Liver (tissue), 9 donors: ENCODE data around the gene PLCB4. TPM values are rescaled to one million over a fixed set of nuclear protein-coding genes. Genes with fewer than 3 reads are reported as not detected.

Source experiments
- DNase-seq: peaks from one replicate; pipeline ENCODE4 v3.0.0-alpha.2; 2017; ENCODE audit warnings: low spot score
- H3K27ac ChIP-seq, 2 donors: one replicate each; pipeline ENCODE4 v1.7.0; 2013; ENCODE audit warnings: inconsistent platforms in 2 of 2, low read length in 2 of 2, control low read depth in 1 of 2, low read depth in 1 of 2, mild to moderate bottlenecking in 1 of 2
- H3K27me3 ChIP-seq, 4 donors: one replicate each; pipeline versions ENCODE4 v1.6.1 to v1.7.0; 2013; ENCODE audit warnings: low read length in 3 of 4, inconsistent platforms in 1 of 4, mild to moderate bottlenecking in 1 of 4, moderate library complexity in 1 of 4; ENCODE audit not compliant: control insufficient read depth in 4 of 4, insufficient read depth in 4 of 4
- H3K36me3 ChIP-seq, 4 donors: one replicate each; pipeline versions ENCODE4 v1.6.1 to v1.7.0; 2013; ENCODE audit warnings: low read length in 3 of 4, mild to moderate bottlenecking in 3 of 4, low read depth in 1 of 4, moderate library complexity in 1 of 4; ENCODE audit not compliant: control insufficient read depth in 4 of 4, insufficient read depth in 3 of 4
- H3K4me1 ChIP-seq, 4 donors: one replicate each; pipeline versions ENCODE4 v1.6.1 to v1.7.0; 2013; ENCODE audit warnings: low read length in 3 of 4, mild to moderate bottlenecking in 3 of 4, moderate library complexity in 1 of 4; ENCODE audit not compliant: control insufficient read depth in 4 of 4, insufficient read depth in 4 of 4
- H3K4me3 ChIP-seq, 3 donors: one replicate each; pipeline versions ENCODE4 v1.6.1 to v1.7.0; 2013; ENCODE audit warnings: low read length in 3 of 3, control low read depth in 1 of 3, low read depth in 1 of 3, mild to moderate bottlenecking in 1 of 3
- H3K9ac ChIP-seq, 2 donors: one replicate each; pipeline ENCODE4 v1.7.0; 2013; ENCODE audit warnings: low read length in 2 of 2, mild to moderate bottlenecking in 2 of 2, moderate library complexity in 2 of 2, control low read depth in 1 of 2, low read depth in 1 of 2
- H3K9me3 ChIP-seq, 4 donors: one replicate each; pipeline versions ENCODE4 v1.6.1 to v1.7.0; 2013; ENCODE audit warnings: low read length in 3 of 4; ENCODE audit not compliant: control insufficient read depth in 4 of 4
- EGR1 ChIP-seq, 2 donors: IDR thresholded peaks; 2 replicates each; pipeline ENCODE4 v1.6.1; 2016 to 2018; ENCODE audit warnings: antibody characterized with exemption in 2 of 2, low read depth in 2 of 2
- FOXA1 ChIP-seq: IDR thresholded peaks from 2 replicates; pipeline ENCODE4 v1.6.1; 2016; ENCODE audit warnings: antibody characterized with exemption
- FOXA2 ChIP-seq: IDR thresholded peaks from 2 replicates; pipeline ENCODE4 v1.6.1; 2016; ENCODE audit warnings: antibody characterized with exemption
- GABPA ChIP-seq, 2 donors: IDR thresholded peaks in 1 of 2; conservative IDR thresholded peaks in 1 of 2; 2 replicates each; pipeline ENCODE4 v1.6.1; 2016; ENCODE audit warnings: antibody characterized with exemption in 2 of 2, mild to moderate bottlenecking in 1 of 2, moderate library complexity in 1 of 2
- HNF4A ChIP-seq, 2 donors: conservative IDR thresholded peaks; 2 replicates each; pipeline ENCODE4 v1.6.1; 2016; ENCODE audit warnings: antibody characterized with exemption in 2 of 2, mild to moderate bottlenecking in 2 of 2
- HNF4G ChIP-seq: IDR thresholded peaks from 2 replicates; pipeline ENCODE4 v1.6.1; 2016; ENCODE audit warnings: antibody characterized with exemption
- MAX ChIP-seq: IDR thresholded peaks from 2 replicates; pipeline ENCODE4 v1.6.1; 2016; ENCODE audit warnings: antibody characterized with exemption
- NR2F2 ChIP-seq: IDR thresholded peaks from 2 replicates; pipeline ENCODE4 v1.6.1; 2016; ENCODE audit warnings: antibody characterized with exemption
- RAD21 ChIP-seq, 2 donors: IDR thresholded peaks; 2 replicates each; pipeline ENCODE4 v1.6.1; 2016; ENCODE audit warnings: antibody characterized with exemption in 2 of 2, mild to moderate bottlenecking in 2 of 2
- RXRA ChIP-seq, 2 donors: IDR thresholded peaks; 2 replicates each; pipeline ENCODE4 v1.6.1; 2017 to 2018; ENCODE audit warnings: antibody characterized with exemption in 2 of 2, mild to moderate bottlenecking in 1 of 2
- SP1 ChIP-seq: IDR thresholded peaks from 2 replicates; pipeline ENCODE4 v1.6.1; 2018; ENCODE audit warnings: antibody characterized with exemption, mild to moderate bottlenecking
- TAF1 ChIP-seq: conservative IDR thresholded peaks from 2 replicates; pipeline ENCODE4 v1.6.1; 2016; ENCODE audit warnings: antibody characterized with exemption, mild to moderate bottlenecking
- YY1 ChIP-seq: IDR thresholded peaks from 2 replicates; pipeline ENCODE4 v1.6.1; 2016; ENCODE audit warnings: antibody characterized with exemption, mild to moderate bottlenecking
- WGBS: extraction: QIAGEN DNeasy Blood & Tissue Kit; methylation state at CpG from one replicate; pipeline ENCODE4 v1.1.7; 2013; 5-methylcytosine and 5-hydroxymethylcytosine counted together
- polyA plus RNA-seq, 2 donors: library from polyadenylated mRNA; stranded (reverse) in 1 of 2; unstranded in 1 of 2; fragments of 200-250 nt in 1 of 2; fragments of >200 nt in 1 of 2; fragmentation: Nextera tagmentation in 1 of 2; extraction: Ambion mirVana in 1 of 2; gene quantifications; one replicate each; pipeline versions ENCODE4 v1.2.1 to v1.2.3, GENCODE V29; 2013 to 2015
- total RNA-seq, 2 donors: library from RNA; depleted of rRNA; stranded (reverse); fragments of >200 nt; gene quantifications; one replicate each; pipeline ENCODE4 v1.2.3, GENCODE V29; 2014
- TF ChIP-seq, protein P1 (sequence below): IDR thresholded peaks from 2 replicates; pipeline ENCODE4 v1.6.1; 2016; ENCODE audit warnings: antibody characterized with exemption, mild to moderate bottlenecking
- TF ChIP-seq, protein P2 (sequence below): IDR thresholded peaks from 2 replicates; pipeline ENCODE4 v1.6.1; 2016; ENCODE audit warnings: antibody characterized with exemption
- TF ChIP-seq, protein P3 (sequence below): fragments of 150-350 bp; IDR thresholded peaks from 2 replicates; pipeline ENCODE4 v1.5.1; 2017; ENCODE audit warnings: improper control_type of control experiment, low read depth, low read length; ENCODE audit not compliant: missing input control
- TF ChIP-seq, protein P4 (sequence below): IDR thresholded peaks from 2 replicates; pipeline ENCODE4 v1.6.1; 2016; ENCODE audit warnings: antibody characterized with exemption
- donor health status: healthy.
- donor health status: healthy.
- donor health status: healthy.
- donor health status: healthy.
- donor health status: healthy.

PLCB4 gene
- total and polyA plus RNA-seq, 4 donors, result 0.14 to 0.67 (median 0.30) TPM

DNA sequence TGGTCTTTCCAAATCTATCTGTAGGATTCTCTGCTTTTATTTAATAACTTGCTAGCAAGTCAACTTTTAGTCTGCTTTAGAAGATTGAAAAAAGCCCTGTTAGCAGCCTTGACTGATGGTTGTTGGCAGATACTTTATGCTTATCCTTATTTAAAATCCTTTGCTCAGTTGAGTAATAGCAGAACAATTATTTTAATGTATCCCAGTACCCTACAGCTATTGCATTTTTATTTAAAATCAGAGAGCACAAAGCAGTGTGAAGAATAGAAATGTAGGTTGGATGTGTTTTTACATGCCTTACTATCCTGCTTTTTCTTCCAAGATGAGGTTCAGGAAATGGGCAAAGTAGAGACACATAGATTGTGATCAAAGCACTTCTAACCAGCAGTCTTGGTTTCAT is 298.4 kb downstream of the PLCB4 start:
- Histone ChIP-seq H3K9ac (no peak overlapping the region), H3K9me3 (no peaks in the 10 kb centered on the region), H3K4me1 (no peaks in the 10 kb centered on the region), H3K4me3 (no peak overlapping the region), H3K27ac (no peak overlapping the region), H3K36me3 (no peaks in the 10 kb centered on the region), H3K27me3 (no peaks in the 10 kb centered on the region)
- no peak for DNase-seq
- TF ChIP-seq NR2F2, result no peak
- TF ChIP-seq GABPA (IDR thresholded peaks at IDR 0.05 in 1 of 2, conservative IDR thresholded peaks at IDR 0.05 in 1 of 2), result no peak
- TF ChIP-seq FOXA1, result no peak
- TF ChIP-seq, protein P1, sequence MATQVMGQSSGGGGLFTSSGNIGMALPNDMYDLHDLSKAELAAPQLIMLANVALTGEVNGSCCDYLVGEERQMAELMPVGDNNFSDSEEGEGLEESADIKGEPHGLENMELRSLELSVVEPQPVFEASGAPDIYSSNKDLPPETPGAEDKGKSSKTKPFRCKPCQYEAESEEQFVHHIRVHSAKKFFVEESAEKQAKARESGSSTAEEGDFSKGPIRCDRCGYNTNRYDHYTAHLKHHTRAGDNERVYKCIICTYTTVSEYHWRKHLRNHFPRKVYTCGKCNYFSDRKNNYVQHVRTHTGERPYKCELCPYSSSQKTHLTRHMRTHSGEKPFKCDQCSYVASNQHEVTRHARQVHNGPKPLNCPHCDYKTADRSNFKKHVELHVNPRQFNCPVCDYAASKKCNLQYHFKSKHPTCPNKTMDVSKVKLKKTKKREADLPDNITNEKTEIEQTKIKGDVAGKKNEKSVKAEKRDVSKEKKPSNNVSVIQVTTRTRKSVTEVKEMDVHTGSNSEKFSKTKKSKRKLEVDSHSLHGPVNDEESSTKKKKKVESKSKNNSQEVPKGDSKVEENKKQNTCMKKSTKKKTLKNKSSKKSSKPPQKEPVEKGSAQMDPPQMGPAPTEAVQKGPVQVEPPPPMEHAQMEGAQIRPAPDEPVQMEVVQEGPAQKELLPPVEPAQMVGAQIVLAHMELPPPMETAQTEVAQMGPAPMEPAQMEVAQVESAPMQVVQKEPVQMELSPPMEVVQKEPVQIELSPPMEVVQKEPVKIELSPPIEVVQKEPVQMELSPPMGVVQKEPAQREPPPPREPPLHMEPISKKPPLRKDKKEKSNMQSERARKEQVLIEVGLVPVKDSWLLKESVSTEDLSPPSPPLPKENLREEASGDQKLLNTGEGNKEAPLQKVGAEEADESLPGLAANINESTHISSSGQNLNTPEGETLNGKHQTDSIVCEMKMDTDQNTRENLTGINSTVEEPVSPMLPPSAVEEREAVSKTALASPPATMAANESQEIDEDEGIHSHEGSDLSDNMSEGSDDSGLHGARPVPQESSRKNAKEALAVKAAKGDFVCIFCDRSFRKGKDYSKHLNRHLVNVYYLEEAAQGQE, result no peak
- no peak for TF ChIP-seq TAF1
- TF ChIP-seq RAD21 (IDR thresholded peaks at IDR 0.05), result no peak
- no peak for TF ChIP-seq FOXA2
- TF ChIP-seq, protein P2, sequence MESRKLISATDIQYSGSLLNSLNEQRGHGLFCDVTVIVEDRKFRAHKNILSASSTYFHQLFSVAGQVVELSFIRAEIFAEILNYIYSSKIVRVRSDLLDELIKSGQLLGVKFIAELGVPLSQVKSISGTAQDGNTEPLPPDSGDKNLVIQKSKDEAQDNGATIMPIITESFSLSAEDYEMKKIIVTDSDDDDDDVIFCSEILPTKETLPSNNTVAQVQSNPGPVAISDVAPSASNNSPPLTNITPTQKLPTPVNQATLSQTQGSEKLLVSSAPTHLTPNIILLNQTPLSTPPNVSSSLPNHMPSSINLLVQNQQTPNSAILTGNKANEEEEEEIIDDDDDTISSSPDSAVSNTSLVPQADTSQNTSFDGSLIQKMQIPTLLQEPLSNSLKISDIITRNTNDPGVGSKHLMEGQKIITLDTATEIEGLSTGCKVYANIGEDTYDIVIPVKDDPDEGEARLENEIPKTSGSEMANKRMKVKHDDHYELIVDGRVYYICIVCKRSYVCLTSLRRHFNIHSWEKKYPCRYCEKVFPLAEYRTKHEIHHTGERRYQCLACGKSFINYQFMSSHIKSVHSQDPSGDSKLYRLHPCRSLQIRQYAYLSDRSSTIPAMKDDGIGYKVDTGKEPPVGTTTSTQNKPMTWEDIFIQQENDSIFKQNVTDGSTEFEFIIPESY, result no peak
- TF ChIP-seq HNF4G, result no peak
- TF ChIP-seq EGR1 (IDR thresholded peaks at IDR 0.05; ENCODE audit: low read depth in 2 of 2), result no peak
- TF ChIP-seq, protein P3, sequence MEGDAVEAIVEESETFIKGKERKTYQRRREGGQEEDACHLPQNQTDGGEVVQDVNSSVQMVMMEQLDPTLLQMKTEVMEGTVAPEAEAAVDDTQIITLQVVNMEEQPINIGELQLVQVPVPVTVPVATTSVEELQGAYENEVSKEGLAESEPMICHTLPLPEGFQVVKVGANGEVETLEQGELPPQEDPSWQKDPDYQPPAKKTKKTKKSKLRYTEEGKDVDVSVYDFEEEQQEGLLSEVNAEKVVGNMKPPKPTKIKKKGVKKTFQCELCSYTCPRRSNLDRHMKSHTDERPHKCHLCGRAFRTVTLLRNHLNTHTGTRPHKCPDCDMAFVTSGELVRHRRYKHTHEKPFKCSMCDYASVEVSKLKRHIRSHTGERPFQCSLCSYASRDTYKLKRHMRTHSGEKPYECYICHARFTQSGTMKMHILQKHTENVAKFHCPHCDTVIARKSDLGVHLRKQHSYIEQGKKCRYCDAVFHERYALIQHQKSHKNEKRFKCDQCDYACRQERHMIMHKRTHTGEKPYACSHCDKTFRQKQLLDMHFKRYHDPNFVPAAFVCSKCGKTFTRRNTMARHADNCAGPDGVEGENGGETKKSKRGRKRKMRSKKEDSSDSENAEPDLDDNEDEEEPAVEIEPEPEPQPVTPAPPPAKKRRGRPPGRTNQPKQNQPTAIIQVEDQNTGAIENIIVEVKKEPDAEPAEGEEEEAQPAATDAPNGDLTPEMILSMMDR, result no peak
- no peak for TF ChIP-seq SP1
- TF ChIP-seq MAX, result no peak
- no peak for TF ChIP-seq RXRA (IDR thresholded peaks at IDR 0.05)
- TF ChIP-seq, protein P4, sequence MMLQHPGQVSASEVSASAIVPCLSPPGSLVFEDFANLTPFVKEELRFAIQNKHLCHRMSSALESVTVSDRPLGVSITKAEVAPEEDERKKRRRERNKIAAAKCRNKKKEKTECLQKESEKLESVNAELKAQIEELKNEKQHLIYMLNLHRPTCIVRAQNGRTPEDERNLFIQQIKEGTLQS, result no peak

DNA sequence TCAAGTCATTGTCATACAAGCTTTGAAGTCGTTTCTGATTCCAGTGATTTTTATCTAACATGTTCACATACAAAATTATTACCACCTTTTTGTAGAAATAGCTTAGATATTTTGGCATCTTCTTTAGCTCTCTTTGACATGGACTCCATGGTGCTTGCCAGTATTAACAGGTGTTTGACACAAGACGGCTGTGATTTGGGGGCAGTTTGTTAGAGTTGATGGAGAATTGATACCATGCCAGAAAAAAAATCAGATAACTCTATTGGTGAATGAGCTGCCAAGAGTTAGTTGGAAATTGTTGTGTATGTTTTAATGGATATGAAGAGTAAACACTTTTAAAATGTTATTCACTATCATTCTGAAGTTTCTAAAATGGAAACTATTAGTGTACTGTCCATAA is 298.9 kb downstream of the PLCB4 start:
- Histone ChIP-seq H3K9me3 (no peaks in the 10 kb centered on the region), H3K4me1 (no peaks in the 10 kb centered on the region), H3K9ac (no peak overlapping the region), H3K36me3 (no peaks in the 10 kb centered on the region), H3K27me3 (no peaks in the 10 kb centered on the region), H3K4me3 (no peak overlapping the region), H3K27ac (no peak overlapping the region)
- TF ChIP-seq YY1, result no peak
- TF ChIP-seq HNF4A (conservative IDR thresholded peaks at IDR 0.05), result no peak
- TF ChIP-seq FOXA1, result no peak
- TF ChIP-seq SP1, result no peak
- TF ChIP-seq FOXA2, result no peak
- DNase-seq, result no peak
- WGBS, result 63% methylated on average over 2 of the region's 2 CpGs
